Measurements from ENCODE around the gene KHDC4.

Gene KHDC4

GRCh38 chr1:155864393-155864792 lies 69.8 kb downstream of the KHDC4 start:
- no peak overlapping the region for H3K4me3 ChIP-seq (ENCODE audit: low read length)
- TF ChIP-seq, protein P1, sequence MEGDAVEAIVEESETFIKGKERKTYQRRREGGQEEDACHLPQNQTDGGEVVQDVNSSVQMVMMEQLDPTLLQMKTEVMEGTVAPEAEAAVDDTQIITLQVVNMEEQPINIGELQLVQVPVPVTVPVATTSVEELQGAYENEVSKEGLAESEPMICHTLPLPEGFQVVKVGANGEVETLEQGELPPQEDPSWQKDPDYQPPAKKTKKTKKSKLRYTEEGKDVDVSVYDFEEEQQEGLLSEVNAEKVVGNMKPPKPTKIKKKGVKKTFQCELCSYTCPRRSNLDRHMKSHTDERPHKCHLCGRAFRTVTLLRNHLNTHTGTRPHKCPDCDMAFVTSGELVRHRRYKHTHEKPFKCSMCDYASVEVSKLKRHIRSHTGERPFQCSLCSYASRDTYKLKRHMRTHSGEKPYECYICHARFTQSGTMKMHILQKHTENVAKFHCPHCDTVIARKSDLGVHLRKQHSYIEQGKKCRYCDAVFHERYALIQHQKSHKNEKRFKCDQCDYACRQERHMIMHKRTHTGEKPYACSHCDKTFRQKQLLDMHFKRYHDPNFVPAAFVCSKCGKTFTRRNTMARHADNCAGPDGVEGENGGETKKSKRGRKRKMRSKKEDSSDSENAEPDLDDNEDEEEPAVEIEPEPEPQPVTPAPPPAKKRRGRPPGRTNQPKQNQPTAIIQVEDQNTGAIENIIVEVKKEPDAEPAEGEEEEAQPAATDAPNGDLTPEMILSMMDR (conservative IDR thresholded peaks at IDR 0.05; ENCODE audit: low read length): no peak
- DNase-seq (ENCODE audit: low read depth): no peak

All from AG10803 (cell line).